Measurements from ENCODE around the gene FOXO1.

GRCh38 chr13:40694426-40694825 lies 28.0 kb upstream of the FOXO1 start:
- no peak for TF ChIP-seq CTCF (IDR thresholded peaks at IDR 0.05; ENCODE audit: borderline replicate concordance, extremely low read depth, low read length, poor library complexity, severe bottlenecking)
- TF ChIP-seq EZH2 (IDR thresholded peaks at IDR 0.05; ENCODE audit: borderline replicate concordance, low read depth, low read length, severe bottlenecking), result no peak

Data from DND-41 (cell line).